Measurements from ENCODE around the gene PROSER1. TPM values are rescaled to one million over a fixed set of nuclear protein-coding genes. Genes with fewer than 3 reads are reported as not detected.

PROSER1 gene
- total RNA-seq, 1 experiment from 2014 or later, result 58.2 TPM

DNA sequence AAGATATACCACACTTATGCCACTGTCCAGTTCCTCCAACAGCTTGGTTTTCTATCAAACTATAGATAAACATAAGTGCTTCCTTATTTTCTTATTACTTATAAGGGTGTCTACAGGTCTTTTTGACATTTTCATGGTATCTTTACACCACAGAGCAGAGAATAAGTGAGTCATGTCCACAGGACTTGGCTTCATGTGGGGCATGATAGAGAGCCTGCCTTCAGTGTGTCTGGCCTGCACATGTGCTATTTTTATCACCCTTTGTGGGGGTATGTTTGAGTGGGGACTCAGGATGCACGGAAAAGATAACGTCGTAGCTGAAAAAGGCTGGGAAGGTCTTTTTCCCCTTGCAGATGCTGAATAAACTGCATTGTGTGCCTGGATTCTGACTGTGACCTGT, 39.1 kb downstream of the PROSER1 start:
- Mint-ChIP-seq H3K27me3 (ENCODE audit: insufficient read depth, unreplicated experiment) (no peaks in the 10 kb centered on the region), H3K27ac (ENCODE audit: low read depth, unreplicated experiment) (no peak overlapping the region), H3K9me3 (ENCODE audit: unreplicated experiment) (no peaks in the 10 kb centered on the region), H3K4me1 (ENCODE audit: insufficient read depth, unreplicated experiment) (no peaks in the 10 kb centered on the region), H3K4me3 (ENCODE audit: unreplicated experiment) (no peak overlapping the region), H3K36me3 (ENCODE audit: insufficient read depth, unreplicated experiment) (no peaks in the 10 kb centered on the region)
- TF ChIP-seq, protein P1, sequence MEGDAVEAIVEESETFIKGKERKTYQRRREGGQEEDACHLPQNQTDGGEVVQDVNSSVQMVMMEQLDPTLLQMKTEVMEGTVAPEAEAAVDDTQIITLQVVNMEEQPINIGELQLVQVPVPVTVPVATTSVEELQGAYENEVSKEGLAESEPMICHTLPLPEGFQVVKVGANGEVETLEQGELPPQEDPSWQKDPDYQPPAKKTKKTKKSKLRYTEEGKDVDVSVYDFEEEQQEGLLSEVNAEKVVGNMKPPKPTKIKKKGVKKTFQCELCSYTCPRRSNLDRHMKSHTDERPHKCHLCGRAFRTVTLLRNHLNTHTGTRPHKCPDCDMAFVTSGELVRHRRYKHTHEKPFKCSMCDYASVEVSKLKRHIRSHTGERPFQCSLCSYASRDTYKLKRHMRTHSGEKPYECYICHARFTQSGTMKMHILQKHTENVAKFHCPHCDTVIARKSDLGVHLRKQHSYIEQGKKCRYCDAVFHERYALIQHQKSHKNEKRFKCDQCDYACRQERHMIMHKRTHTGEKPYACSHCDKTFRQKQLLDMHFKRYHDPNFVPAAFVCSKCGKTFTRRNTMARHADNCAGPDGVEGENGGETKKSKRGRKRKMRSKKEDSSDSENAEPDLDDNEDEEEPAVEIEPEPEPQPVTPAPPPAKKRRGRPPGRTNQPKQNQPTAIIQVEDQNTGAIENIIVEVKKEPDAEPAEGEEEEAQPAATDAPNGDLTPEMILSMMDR (IDR thresholded peaks at IDR 0.05; ENCODE audit: unreplicated experiment), result no peak
- intact Hi-C loops (cut with micrococcal nuclease), result no loop called here
- ChIA-PET CTCF (interaction anchor here (0.6 kb wide), 1 partner anchor 1314 kb away, joined by 3 read pairs; no protein-coding TSS in a partner anchor), POLR2A (no interaction called here)
- BruUV-seq (replicated peaks), result no TSS peak
- no peak for DNase-seq (ENCODE audit: unreplicated experiment)

- BruUV-seq (replicated peaks), result no TSS peak
- ChIA-PET POLR2A (no interaction called here), CTCF (no interaction called here)
- no peak for DNase-seq (ENCODE audit: unreplicated experiment)
- TF ChIP-seq, protein P1 (IDR thresholded peaks at IDR 0.05; ENCODE audit: unreplicated experiment), result no peak
- Mint-ChIP-seq H3K9me3 (ENCODE audit: unreplicated experiment) (no peaks in the 10 kb centered on the region), H3K27me3 (ENCODE audit: insufficient read depth, unreplicated experiment) (no peaks in the 10 kb centered on the region), H3K36me3 (ENCODE audit: insufficient read depth, unreplicated experiment) (no peaks in the 10 kb centered on the region), H3K27ac (ENCODE audit: low read depth, unreplicated experiment) (no peak overlapping the region), H3K4me1 (ENCODE audit: insufficient read depth, unreplicated experiment) (no peaks in the 10 kb centered on the region), H3K4me3 (ENCODE audit: unreplicated experiment) (no peak overlapping the region)
- intact Hi-C loops (cut with micrococcal nuclease), result no loop called here
Observed at GRCh38 chr13:38993381-38993780, 44.5 kb downstream of the PROSER1 start.

DNA sequence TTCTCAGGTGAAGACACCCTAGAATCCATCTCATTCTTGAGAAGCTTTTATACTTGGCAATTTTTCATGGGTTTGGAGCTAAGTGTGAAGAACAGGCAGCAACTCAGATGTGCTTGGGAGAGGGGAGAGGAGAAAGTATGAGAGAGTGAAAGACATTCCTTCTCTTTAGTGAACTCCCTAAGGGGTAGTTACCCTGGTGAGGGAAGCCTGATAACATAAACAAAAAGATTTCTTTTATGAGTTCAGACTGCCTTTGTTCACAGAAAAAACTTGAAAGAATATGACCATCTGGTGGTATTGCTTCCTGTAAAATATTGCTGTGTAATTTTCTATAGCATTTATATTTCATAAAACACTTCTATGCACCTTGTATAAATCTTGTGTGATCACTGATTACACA, 47.2 kb downstream of the PROSER1 start, which contains the start of gene STOML3:
Gene STOML3, minus strand, starts transcription at position 139 of the 400 bp plus-strand sequence. Its CDS starts 110 bp downstream, at position 29.
- no TSS peak for BruUV-seq (replicated peaks)
- no peaks in the 10 kb centered on the region for H3K36me3 Mint-ChIP-seq (ENCODE audit: insufficient read depth, unreplicated experiment)
- intact Hi-C loops (cut with micrococcal nuclease), result no loop called here
- H3K9me3 Mint-ChIP-seq (ENCODE audit: unreplicated experiment), result no peaks in the 10 kb centered on the region
- H3K27ac Mint-ChIP-seq (ENCODE audit: low read depth, unreplicated experiment), result no peak within 1 kb of the TSS
- TF ChIP-seq, protein P1 (IDR thresholded peaks at IDR 0.05; ENCODE audit: unreplicated experiment), result no peak
- no peak for DNase-seq (ENCODE audit: unreplicated experiment)
- H3K4me1 Mint-ChIP-seq (ENCODE audit: insufficient read depth, unreplicated experiment), result no peaks in the 10 kb centered on the region
- no peaks in the 10 kb centered on the region for H3K27me3 Mint-ChIP-seq (ENCODE audit: insufficient read depth, unreplicated experiment)
- POLR2A ChIA-PET, result no interaction called here
- H3K4me3 Mint-ChIP-seq (ENCODE audit: unreplicated experiment), result no peak within 1 kb of the TSS
- CTCF ChIA-PET, result interaction anchor here (0.6 to 0.7 kb wide), 2 partner anchors 26 to 153 kb away, joined by 3 read pairs; no protein-coding TSS in a partner anchor

DNA sequence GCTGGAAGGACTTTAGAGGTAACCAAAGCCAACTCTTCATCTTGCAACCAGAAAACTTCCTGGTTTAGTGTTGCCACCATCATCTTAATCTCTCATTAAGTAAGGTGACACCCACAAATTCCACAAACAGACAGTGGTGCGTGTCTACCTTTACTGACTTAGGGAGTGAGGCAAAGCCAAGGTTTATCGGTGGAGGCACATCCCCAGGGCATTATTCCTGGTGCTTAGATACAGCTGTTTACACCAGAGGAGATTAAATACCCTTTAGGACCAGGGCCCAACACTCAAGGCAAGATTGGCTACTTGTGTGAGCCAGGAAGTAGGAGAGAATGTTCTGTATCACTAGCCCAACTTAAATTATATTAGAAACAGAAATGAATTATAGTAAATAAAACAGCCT, 56.8 kb downstream of the PROSER1 start:
- intact Hi-C loops (cut with micrococcal nuclease), result no loop called here
- Mint-ChIP-seq H3K36me3 (ENCODE audit: insufficient read depth, unreplicated experiment) (no peaks in the 10 kb centered on the region), H3K4me3 (ENCODE audit: unreplicated experiment) (no peak overlapping the region), H3K27me3 (ENCODE audit: insufficient read depth, unreplicated experiment) (no peaks in the 10 kb centered on the region), H3K9me3 (ENCODE audit: unreplicated experiment) (peaks cover 10% of the 10 kb centered on the region), H3K4me1 (ENCODE audit: insufficient read depth, unreplicated experiment) (no peaks in the 10 kb centered on the region), H3K27ac (ENCODE audit: low read depth, unreplicated experiment) (no peak overlapping the region)
- ChIA-PET CTCF (interaction anchor here (0.6 kb wide), 1 partner anchor 213 kb away, joined by 3 read pairs; no protein-coding TSS in a partner anchor), POLR2A (interaction anchor here (0.6 to 1.4 kb wide), 3 partner anchors 28 to 210 kb away, joined by 3 to 5 read pairs (median 3); partner anchors contain the start of genes NHLRC3 and PROSER1)
- no TSS peak for BruUV-seq (replicated peaks)
- TF ChIP-seq, protein P1 (IDR thresholded peaks at IDR 0.05; ENCODE audit: unreplicated experiment), result no peak
- DNase-seq (ENCODE audit: unreplicated experiment), result no peak

All from MCF 10A (cell line).